CD4-positive, alpha-beta T cell (primary cell): ENCODE results near the gene GRIN2A. TPM values are rescaled to one million over a fixed set of nuclear protein-coding genes. Genes with fewer than 3 reads are reported as not detected.

Experiments
- ATAC-seq: fragments of 200-7000 bp; cut with Tn5 transposase; one replicate; pipeline ENCODE4 v1.10.0; 2022; ENCODE audit warnings: mild to moderate bottlenecking; ENCODE audit not compliant: poor library complexity
- CTCF ChIA-PET: fragments of 350-600 bp; sonication (Branson Sonifier 250); formaldehyde crosslinking; loops from one replicate; lab custom pipeline; 2021; ENCODE audit warnings: antibody characterized with exemption, inconsistent platforms; lab: Charles Lee
- POLR2A ChIA-PET: fragments of 350-600 bp; sonication (Branson Sonifier 250); formaldehyde crosslinking; loops from one replicate; lab custom pipeline; 2021; ENCODE audit warnings: antibody characterized with exemption, inconsistent platforms; lab: Charles Lee
- DNase-seq, 14 experiments: peaks; one replicate each; pipeline ENCODE4 v3.0.0-alpha.2; 2013 to 2020; ENCODE audit warnings: mixed read lengths in 2 of 14
- H3K27ac ChIP-seq, 2 donors: one replicate each; pipeline versions ENCODE4 v1.5.1 to v1.7.0; 2013; ENCODE audit warnings: low read length in 2 of 2, low read depth in 1 of 2, mild to moderate bottlenecking in 1 of 2
- H3K27me3 ChIP-seq, 2 experiments: 1 replicate in 1 of 2; 2 replicates in 1 of 2; pipeline versions ENCODE4 v1.6.1 to v1.7.0; 2013; ENCODE audit warnings: low read length in 2 of 2, control low read depth in 1 of 2, mild to moderate bottlenecking in 1 of 2, moderate library complexity in 1 of 2; ENCODE audit not compliant: insufficient read depth in 2 of 2, control insufficient read depth in 1 of 2
- H3K36me3 ChIP-seq: one replicate; pipeline ENCODE4 v1.6.1; 2013; ENCODE audit warnings: low read length, control low read depth; ENCODE audit not compliant: insufficient read depth
- H3K4me1 ChIP-seq: one replicate; pipeline ENCODE4 v1.6.1; 2013; ENCODE audit warnings: low read length, control low read depth; ENCODE audit not compliant: insufficient read depth
- H3K4me3 ChIP-seq: one replicate; pipeline ENCODE4 v1.5.1; 2013; ENCODE audit warnings: mild to moderate bottlenecking, low read length, moderate library complexity
- H3K9me3 ChIP-seq, 2 experiments: 1 replicate in 1 of 2; 2 replicates in 1 of 2; pipeline versions ENCODE4 v1.6.1 to v1.7.0; 2013; ENCODE audit warnings: low read length in 2 of 2, mild to moderate bottlenecking in 2 of 2, control low read depth in 1 of 2, moderate library complexity in 1 of 2; ENCODE audit not compliant: control insufficient read depth in 1 of 2, insufficient read depth in 1 of 2
- H3K27ac Mint-ChIP-seq: one replicate; pipeline ENCODE4 v1.8.0; 2020; ENCODE audit warnings: mixed read lengths
- H3K27me3 Mint-ChIP-seq: one replicate; pipeline ENCODE4 v1.8.0; 2021; ENCODE audit warnings: mixed read lengths
- H3K36me3 Mint-ChIP-seq: one replicate; pipeline ENCODE4 v1.8.0; 2021; ENCODE audit warnings: low read depth, mixed read lengths
- H3K4me1 Mint-ChIP-seq: one replicate; pipeline ENCODE4 v1.8.0; 2021; ENCODE audit warnings: low read depth, mixed read lengths
- H3K4me3 Mint-ChIP-seq: one replicate; pipeline ENCODE4 v1.8.0; 2020; ENCODE audit warnings: mild to moderate bottlenecking, mixed read lengths
- H3K9me3 Mint-ChIP-seq: one replicate; pipeline ENCODE4 v1.8.0; 2020; ENCODE audit warnings: mixed read lengths
- CTCF ChIP-seq: fragments of 200-600 bp; IDR thresholded peaks from one replicate; pipeline ENCODE4 v1.8.0; 2022; ENCODE audit warnings: antibody characterized with exemption, mild to moderate bottlenecking
- intact Hi-C, 2 experiments: fragments of 100-400 bp; cut with DNase I in 1 of 2; cut with micrococcal nuclease in 1 of 2; formaldehyde crosslinking; loops; one replicate each; pipeline versions ENCODE4 v1.15.1 to v1.9.0; 2023 to 2025; cut with DNase I, micrococcal nuclease
- total RNA-seq, 174 experiments: library from RNA in 2 of 174; stranded (reverse) in 2 of 174; gene quantifications; one replicate each; pipeline ENCODE4 v1.2.3 and lab custom pipeline; 2021 to 2026

The GRIN2A gene
- total RNA-seq, 2 experiments from 2014 or later, result not detected

- no peaks in the 10 kb centered on the region for H3K9me3 ChIP-seq
- CTCF ChIA-PET, result interaction anchor here (1.3 kb wide), 1 partner anchor 9 kb away, joined by 3 read pairs; no protein-coding TSS in a partner anchor
These were observed 40.6 kb downstream of the GRIN2A start for GRCh38 chr16:10141671-10142070.

GRCh38 chr16:10138881-10139280 is 43.3 kb downstream of the GRIN2A start:
- no peaks in the 10 kb centered on the region for H3K27me3 Mint-ChIP-seq
- ATAC-seq (no peak), DNase-seq (no peak)
- intact Hi-C loops, result no loop called here
- no peaks in the 10 kb centered on the region for H3K36me3 Mint-ChIP-seq
- Histone ChIP-seq H3K4me1 (no peaks in the 10 kb centered on the region), H3K4me3 (no peak overlapping the region), H3K27me3 (no peaks in the 10 kb centered on the region), H3K9me3 (no peaks in the 10 kb centered on the region), H3K27ac (no peak overlapping the region), H3K36me3 (no peaks in the 10 kb centered on the region)
- CTCF ChIA-PET, result no interaction called here
- no peaks in the 10 kb centered on the region for H3K9me3 Mint-ChIP-seq
- H3K4me3 Mint-ChIP-seq, result no peak overlapping the region
- no peak overlapping the region for H3K27ac Mint-ChIP-seq
- H3K4me1 Mint-ChIP-seq, result no peaks in the 10 kb centered on the region
- POLR2A ChIA-PET, result no interaction called here
- TF ChIP-seq CTCF, result no peak

More at GRCh38 chr16:10141671-10142070, 40.6 kb downstream of the GRIN2A start:
- no peaks in the 10 kb centered on the region for H3K36me3 ChIP-seq
- intact Hi-C loops, result no loop called here
- POLR2A ChIA-PET, result no interaction called here
- no peak overlapping the region for H3K27ac Mint-ChIP-seq
- H3K27ac ChIP-seq, result no peak overlapping the region
- no peak for ATAC-seq
- no peaks in the 10 kb centered on the region for H3K4me1 Mint-ChIP-seq
- DNase-seq, result no peak
- peaks cover 4% of the 10 kb centered on the region for H3K27me3 Mint-ChIP-seq
- no peak overlapping the region for H3K4me3 Mint-ChIP-seq
- H3K36me3 Mint-ChIP-seq, result no peaks in the 10 kb centered on the region
- no peaks in the 10 kb centered on the region for H3K9me3 Mint-ChIP-seq
- no peaks in the 10 kb centered on the region for H3K27me3 ChIP-seq
- no peak overlapping the region for H3K4me3 ChIP-seq
- TF ChIP-seq CTCF, result no peak
- H3K4me1 ChIP-seq, result no peaks in the 10 kb centered on the region

GRCh38 chr16:10137341-10137740 is 44.9 kb downstream of the GRIN2A start:
- Histone ChIP-seq H3K27me3 (no peaks in the 10 kb centered on the region), H3K4me3 (no peak overlapping the region), H3K36me3 (no peaks in the 10 kb centered on the region), H3K27ac (no peak overlapping the region), H3K9me3 (no peaks in the 10 kb centered on the region), H3K4me1 (no peaks in the 10 kb centered on the region)
- ATAC-seq (no peak), DNase-seq (no peak)
- intact Hi-C loops, result no loop called here
- TF ChIP-seq CTCF, result no peak
- H3K36me3 Mint-ChIP-seq, result no peaks in the 10 kb centered on the region
- no peaks in the 10 kb centered on the region for H3K27me3 Mint-ChIP-seq
- H3K27ac Mint-ChIP-seq, result no peak overlapping the region
- ChIA-PET POLR2A (no interaction called here), CTCF (no interaction called here)
- no peaks in the 10 kb centered on the region for H3K4me1 Mint-ChIP-seq
- H3K9me3 Mint-ChIP-seq, result no peaks in the 10 kb centered on the region
- H3K4me3 Mint-ChIP-seq, result no peak overlapping the region
